ENCODE results near the gene TFPI.

GRCh38 chr2:187575751-187576067 is 21.5 kb upstream of the TFPI start:
- TF ChIP-seq CTCF (conservative IDR thresholded peaks at IDR 0.05 in 1 of 2, IDR thresholded peaks at IDR 0.05 in 1 of 2; ENCODE audit: extremely low read depth in 1 of 2, insufficient read depth in 1 of 2, low read depth in 1 of 2, low read length in 2 of 2): no peak
- TF ChIP-seq EZH2 (IDR thresholded peaks at IDR 0.05; ENCODE audit: borderline replicate concordance, low read length): no peak

All from mammary epithelial cell (primary cell).